AG04449 (cell line): ENCODE measurements around the gene ATXN7L2.
A peak's percentile ranks its signal among the peaks of the same experiment; 100 is the strongest.

Source experiments
- CTCF ChIA-PET: fragments of 350-600 bp; formaldehyde crosslinking; extraction: SDS; loops from one replicate; lab custom pipeline; 2021; ENCODE audit warnings: antibody characterized with exemption; lab: Yijun Ruan, JAX
- POLR2A ChIA-PET: fragments of 400-600, 350-600 bp; formaldehyde crosslinking; extraction: SDS; loops from one replicate; lab custom pipeline; 2020; ENCODE audit warnings: antibody characterized with exemption, inconsistent platforms; lab: Yijun Ruan, JAX
- DNase-seq: peaks from one replicate; pipeline ENCODE4 v3.0.0-alpha.2; 2010; ENCODE audit warnings: low read depth, low spot score
- H3K4me3 ChIP-seq: 2 replicates; pipeline ENCODE4 v1.5.1; 2011; ENCODE audit warnings: low read depth, mild to moderate bottlenecking, control low read depth, low read length
- TF ChIP-seq, protein P1 (sequence below): IDR thresholded peaks from one replicate; pipeline ENCODE4 v1.5.1; 2011; ENCODE audit warnings: mild to moderate bottlenecking, moderate library complexity, low read length, control low read depth, inconsistent platforms; ENCODE audit not compliant: insufficient read depth; ENCODE audit errors: missing control alignments

ATXN7L2 gene

DNA sequence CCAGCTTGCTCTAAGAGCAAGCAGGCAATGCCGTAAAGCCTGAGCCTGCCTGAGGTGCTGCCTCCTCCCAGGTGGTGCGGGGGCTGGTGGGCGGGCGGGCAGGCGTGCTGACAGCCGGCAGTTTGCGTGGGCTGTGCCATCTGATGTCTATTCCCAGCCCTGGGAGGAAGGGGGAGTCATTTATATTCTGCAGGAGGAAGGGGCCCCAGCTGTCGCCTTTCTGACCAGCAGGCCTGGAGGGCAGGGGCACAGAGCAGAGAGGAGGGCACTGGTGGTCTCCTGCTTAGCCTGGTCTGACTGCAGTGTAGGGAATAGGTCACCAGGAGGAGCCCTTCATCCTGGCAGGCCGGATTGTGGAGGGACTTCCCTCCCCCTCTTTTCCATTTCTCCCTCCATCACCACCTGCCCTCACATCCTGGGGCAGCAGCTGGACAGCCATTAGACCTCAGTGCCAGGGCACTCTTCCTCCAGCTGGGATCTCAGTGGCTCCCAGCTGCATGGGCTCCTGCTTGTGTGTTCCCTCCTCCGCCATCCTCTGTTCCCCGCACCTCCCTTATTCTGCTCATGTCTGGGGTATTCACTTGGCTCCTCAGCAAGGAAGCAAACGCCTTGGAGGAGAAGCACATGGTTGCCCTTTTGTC, 14.6 kb downstream of the ATXN7L2 start:
- CTCF ChIA-PET: interaction anchor here (0.6 to 43.1 kb wide), 15 partner anchors 4 to 276 kb away, joined by 3 to 2790 read pairs (median 4); partner anchors contain the start of genes AMIGO1, ATXN7L2, CYB561D1 and GNAI3
- H3K4me3 ChIP-seq: no peak overlapping the region
- TF ChIP-seq, protein P1, sequence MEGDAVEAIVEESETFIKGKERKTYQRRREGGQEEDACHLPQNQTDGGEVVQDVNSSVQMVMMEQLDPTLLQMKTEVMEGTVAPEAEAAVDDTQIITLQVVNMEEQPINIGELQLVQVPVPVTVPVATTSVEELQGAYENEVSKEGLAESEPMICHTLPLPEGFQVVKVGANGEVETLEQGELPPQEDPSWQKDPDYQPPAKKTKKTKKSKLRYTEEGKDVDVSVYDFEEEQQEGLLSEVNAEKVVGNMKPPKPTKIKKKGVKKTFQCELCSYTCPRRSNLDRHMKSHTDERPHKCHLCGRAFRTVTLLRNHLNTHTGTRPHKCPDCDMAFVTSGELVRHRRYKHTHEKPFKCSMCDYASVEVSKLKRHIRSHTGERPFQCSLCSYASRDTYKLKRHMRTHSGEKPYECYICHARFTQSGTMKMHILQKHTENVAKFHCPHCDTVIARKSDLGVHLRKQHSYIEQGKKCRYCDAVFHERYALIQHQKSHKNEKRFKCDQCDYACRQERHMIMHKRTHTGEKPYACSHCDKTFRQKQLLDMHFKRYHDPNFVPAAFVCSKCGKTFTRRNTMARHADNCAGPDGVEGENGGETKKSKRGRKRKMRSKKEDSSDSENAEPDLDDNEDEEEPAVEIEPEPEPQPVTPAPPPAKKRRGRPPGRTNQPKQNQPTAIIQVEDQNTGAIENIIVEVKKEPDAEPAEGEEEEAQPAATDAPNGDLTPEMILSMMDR: peak; percentile 81
- POLR2A ChIA-PET: interaction anchor here (1.4 to 1.5 kb wide), 2 partner anchors 15 to 34 kb away, joined by 3 to 5 read pairs; partner anchors contain the start of gene ATXN7L2
- no peak for DNase-seq

DNA sequence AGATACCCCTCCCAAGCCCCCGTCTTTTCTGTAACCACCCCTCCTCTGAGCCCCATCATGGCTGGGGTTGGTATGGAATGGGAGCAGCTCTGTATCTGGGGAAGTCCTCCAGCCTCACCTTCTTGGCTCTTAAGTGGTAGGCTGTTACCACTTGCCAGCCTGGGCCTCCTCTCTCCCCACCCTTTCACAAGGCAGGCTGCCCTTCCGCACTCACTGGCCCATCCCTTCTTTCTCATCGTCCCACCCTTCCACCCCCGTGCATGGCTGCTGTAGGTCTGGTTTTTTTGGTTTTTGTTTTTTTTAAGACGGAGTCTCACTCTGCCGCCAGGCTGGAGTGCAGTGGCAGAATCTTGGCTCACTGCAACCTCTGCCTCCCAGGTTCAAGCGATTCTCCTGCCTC, 15.4 kb downstream of the ATXN7L2 start:
- ChIA-PET CTCF (interaction anchor here (0.6 to 43.1 kb wide), 14 partner anchors 4 to 298 kb away, joined by 3 to 2790 read pairs (median 4); partner anchors contain the start of genes AMIGO1, ATXN7L2, CYB561D1 and GNAI3), POLR2A (interaction anchor here (1.5 to 1.6 kb wide), 2 partner anchors 33 to 50 kb away, joined by 3 to 4 read pairs; partner anchors contain the start of gene GNAI3)
- no peak overlapping the region for H3K4me3 ChIP-seq
- DNase-seq: no peak
- TF ChIP-seq, protein P1: no peak

- no peak overlapping the region for H3K4me3 ChIP-seq
- TF ChIP-seq, protein P1: peak; percentile 41
- DNase-seq: no peak
- CTCF ChIA-PET: interaction anchor here (0.6 to 43.1 kb wide), 11 partner anchors 5 to 299 kb away, joined by 3 to 2790 read pairs (median 3); partner anchors contain the start of genes AMIGO1, ATXN7L2, CYB561D1 and GNAI3
- POLR2A ChIA-PET: interaction anchor here (1.6 kb wide), 1 partner anchor 49 kb away, joined by 4 read pairs; the partner anchor contains the start of gene GNAI3
Observed at GRCh38 chr1:109499661-109500536, 16.2 kb downstream of the ATXN7L2 start.

DNA sequence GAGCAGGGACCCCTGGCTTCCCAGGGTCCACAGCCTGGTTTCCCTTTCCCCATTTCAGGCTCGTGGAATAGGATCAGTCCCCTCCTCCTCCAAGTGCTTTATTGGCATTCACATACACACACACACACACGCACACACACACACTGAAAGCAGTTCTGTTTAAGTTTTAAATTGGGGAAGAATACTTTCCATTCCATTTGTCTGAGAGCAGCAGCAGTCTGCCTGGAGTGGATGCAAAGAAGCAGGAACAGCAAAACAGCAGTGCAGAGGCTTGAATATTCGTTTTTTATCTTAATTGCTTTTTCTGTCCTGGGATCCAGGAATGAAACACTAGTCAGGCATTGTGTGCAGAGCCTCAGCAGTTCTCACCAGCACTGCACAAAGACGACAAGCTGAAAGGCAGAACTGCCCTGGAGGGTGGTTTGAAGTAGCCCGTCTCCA, 17.3 kb downstream of the ATXN7L2 start:
- peak; percentile 90 for DNase-seq
- H3K4me3 ChIP-seq: no peak overlapping the region
- ChIA-PET POLR2A (interaction anchor here (1.1 kb wide), 1 partner anchor 9 kb away, joined by 7 read pairs; the partner anchor contains the start of gene AMIGO1), CTCF (interaction anchor here (1.2 to 43.1 kb wide), 6 partner anchors 6 to 300 kb away, joined by 3 to 2790 read pairs (median 330); partner anchors contain the start of genes AMIGO1, ATXN7L2, CYB561D1 and GNAI3)
- TF ChIP-seq, protein P1: no peak

GRCh38 chr1:109501644-109502363, 18.1 kb downstream of the ATXN7L2 start:
- H3K4me3 ChIP-seq: no peak overlapping the region
- TF ChIP-seq, protein P1: no peak
- CTCF ChIA-PET: interaction anchor here (1.2 to 43.1 kb wide), 4 partner anchors 7 to 47 kb away, joined by 3 to 2790 read pairs (median 657); partner anchors contain the start of genes AMIGO1, ATXN7L2, CYB561D1 and GNAI3
- POLR2A ChIA-PET: interaction anchor here (1.1 kb wide), 1 partner anchor 8 kb away, joined by 7 read pairs; the partner anchor contains the start of gene AMIGO1
- DNase-seq: no peak
